ENCODE measurements around the gene DPF3. TPM values are rescaled to one million over a fixed set of nuclear protein-coding genes. Genes with fewer than 3 reads are reported as not detected.

The DPF3 gene
- total RNA-seq, 6 experiments from 2014 or later, result 1.2 to 5.7 (median 2.9) TPM

- DNase-seq, result no peak
- TF ChIP-seq POLR2A (IDR thresholded peaks at IDR 0.05) (no peak), CTCF (IDR thresholded peaks at IDR 0.05) (no peak)
- Histone ChIP-seq H3K4me3 (no peak overlapping the region), H3K27ac (no peak overlapping the region), H3K4me1 (peaks cover 0 to 11% (median 5%) of the 10 kb centered on the region in 4 donors), H3K36me3 (no peaks in the 10 kb centered on the region), H3K27me3 (no peaks in the 10 kb centered on the region), H3K9me3 (no peaks in the 10 kb centered on the region)
- intact Hi-C loops (cut with DNase I), result no loop called here
- ATAC-seq, result no peak
- 100% methylated on average over 3 of the region's 4 CpGs for WGBS (ENCODE audit: insufficient coverage, low coverage, low lambda C conversion rate, missing lambda C conversion rate)
These were observed 281.9 kb downstream of the DPF3 start for GRCh38 chr14:72612041-72612440.

GRCh38 chr14:72611506-72611905 is 282.4 kb downstream of the DPF3 start:
- Histone ChIP-seq H3K27ac (no peak overlapping the region), H3K9me3 (no peaks in the 10 kb centered on the region), H3K4me3 (no peak overlapping the region), H3K36me3 (no peaks in the 10 kb centered on the region), H3K27me3 (no peaks in the 10 kb centered on the region), H3K4me1 (peaks cover 0 to 11% (median 5%) of the 10 kb centered on the region in 4 donors)
- intact Hi-C loops (cut with DNase I), result no loop called here
- no peak for DNase-seq
- ATAC-seq, result no peak
- 100% methylated on average over 1 of the region's 4 CpGs for WGBS (ENCODE audit: insufficient coverage, low coverage, low lambda C conversion rate, missing lambda C conversion rate)
- no peak for TF ChIP-seq CTCF (IDR thresholded peaks at IDR 0.05)

- Histone ChIP-seq H3K27ac (no peak overlapping the region), H3K4me3 (no peak overlapping the region), H3K4me1 (peaks cover 0 to 11% (median 5%) of the 10 kb centered on the region in 4 donors), H3K27me3 (no peaks in the 10 kb centered on the region), H3K9me3 (no peaks in the 10 kb centered on the region), H3K36me3 (no peaks in the 10 kb centered on the region)
- intact Hi-C loops (cut with DNase I), result no loop called here
- TF ChIP-seq POLR2A (IDR thresholded peaks at IDR 0.05), result no peak
- no peak for TF ChIP-seq CTCF (IDR thresholded peaks at IDR 0.05)
- ATAC-seq (no peak), DNase-seq (no peak)
- no CpG with 5 or more reads among the region's 2 CpGs for WGBS (ENCODE audit: insufficient coverage, low coverage, low lambda C conversion rate, missing lambda C conversion rate)
These were observed 283.1 kb downstream of the DPF3 start for GRCh38 chr14:72610831-72611200.

GRCh38 chr14:72610096-72610830 is 283.6 kb downstream of the DPF3 start:
- no peaks in the 10 kb centered on the region for H3K27me3 ChIP-seq
- 100% methylated on average over 1 of the region's 12 CpGs for WGBS (ENCODE audit: insufficient coverage, low coverage, low lambda C conversion rate, missing lambda C conversion rate)
- no peaks in the 10 kb centered on the region for H3K36me3 ChIP-seq
- H3K4me3 ChIP-seq, result no peak overlapping the region
- ATAC-seq, result no peak
- intact Hi-C loops (cut with DNase I), result no loop called here
- no peak overlapping the region for H3K27ac ChIP-seq
- DNase-seq, result no peak
- no peak for TF ChIP-seq POLR2A (IDR thresholded peaks at IDR 0.05)
- no peak for TF ChIP-seq CTCF (IDR thresholded peaks at IDR 0.05)
- peaks cover 0 to 11% (median 5%) of the 10 kb centered on the region in 4 donors for H3K4me1 ChIP-seq
- no peaks in the 10 kb centered on the region for H3K9me3 ChIP-seq

Measured in right lobe of liver (tissue), 6 donors.